WTC11 (cell line): Measurements from ENCODE around the gene SUCLG2.

Experiments
- CBFB ChIP-seq: sonication (generic); formaldehyde crosslinking; IDR thresholded peaks from 2 replicates; pipeline ENCODE4 v1.8.1; 2022; ENCODE audit warnings: mild to moderate bottlenecking, low read depth, missing genetic modification reagents
- ETV6 ChIP-seq: sonication (generic); formaldehyde crosslinking; IDR thresholded peaks from 2 replicates; pipeline ENCODE4 v1.8.1; 2022; ENCODE audit warnings: mild to moderate bottlenecking, missing genetic modification reagents
- JUN ChIP-seq: sonication (generic); formaldehyde crosslinking; IDR thresholded peaks from 2 replicates; pipeline ENCODE4 v1.8.0; 2023; ENCODE audit warnings: mild to moderate bottlenecking, missing genetic modification reagents
- NFE2L1 ChIP-seq: sonication (generic); formaldehyde crosslinking; IDR thresholded peaks from 2 replicates; pipeline ENCODE4 v1.8.1; 2023; ENCODE audit warnings: missing genetic modification reagents
- TF ChIP-seq, protein P1 (sequence below): sonication (generic); formaldehyde crosslinking; IDR thresholded peaks from 2 replicates; pipeline ENCODE4 v1.8.1; 2023; ENCODE audit warnings: mild to moderate bottlenecking, missing genetic modification reagents, moderate library complexity
- TF ChIP-seq, protein P2 (sequence below): fragments of 200-600 bp; IDR thresholded peaks from 2 replicates; pipeline ENCODE4 v1.8.0; 2022; ENCODE audit warnings: antibody characterized with exemption
- TF ChIP-seq, protein P3 (sequence below): sonication (generic); formaldehyde crosslinking; IDR thresholded peaks from 2 replicates; pipeline ENCODE4 v1.8.1; 2022; ENCODE audit warnings: missing genetic modification reagents, borderline replicate concordance
- TF ChIP-seq, protein P4 (sequence below): fragments of 250-450 bp; sonication (Bioruptor Pico); IDR thresholded peaks from 2 replicates; pipeline ENCODE4 v2.1.2; 2022; ENCODE audit warnings: mild to moderate bottlenecking, moderate library complexity
- TF ChIP-seq, protein P5 (sequence below): fragments of 250-450 bp; sonication (Bioruptor Pico); IDR thresholded peaks from 2 replicates; pipeline ENCODE4 v1.9.0; 2021; ENCODE audit warnings: mild to moderate bottlenecking, borderline replicate concordance

DNA sequence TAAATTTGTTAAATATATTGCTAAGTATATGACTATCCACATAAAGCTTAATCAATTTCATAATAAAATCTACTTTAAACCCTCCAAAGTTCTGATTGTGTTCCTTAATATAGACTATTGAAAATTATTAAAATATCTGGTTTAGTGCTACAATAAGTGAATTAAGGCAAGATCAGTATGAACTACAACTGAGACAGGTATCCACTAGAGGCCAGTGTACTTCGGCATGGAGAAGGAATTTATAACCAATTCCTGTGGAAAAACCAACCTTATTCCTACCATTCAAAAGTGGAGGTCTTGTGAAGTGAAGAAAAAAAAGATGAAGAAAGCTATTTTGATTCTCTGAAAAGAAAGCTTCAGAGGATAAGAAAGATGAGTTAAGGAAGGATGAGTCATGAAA, 237.7 kb downstream of the SUCLG2 start:
- TF ChIP-seq, protein P1, sequence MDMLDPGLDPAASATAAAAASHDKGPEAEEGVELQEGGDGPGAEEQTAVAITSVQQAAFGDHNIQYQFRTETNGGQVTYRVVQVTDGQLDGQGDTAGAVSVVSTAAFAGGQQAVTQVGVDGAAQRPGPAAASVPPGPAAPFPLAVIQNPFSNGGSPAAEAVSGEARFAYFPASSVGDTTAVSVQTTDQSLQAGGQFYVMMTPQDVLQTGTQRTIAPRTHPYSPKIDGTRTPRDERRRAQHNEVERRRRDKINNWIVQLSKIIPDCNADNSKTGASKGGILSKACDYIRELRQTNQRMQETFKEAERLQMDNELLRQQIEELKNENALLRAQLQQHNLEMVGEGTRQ (CRISPR knock-in tag) = no peak
- no peak for TF ChIP-seq CBFB (CRISPR knock-in tag)
- TF ChIP-seq, protein P2, sequence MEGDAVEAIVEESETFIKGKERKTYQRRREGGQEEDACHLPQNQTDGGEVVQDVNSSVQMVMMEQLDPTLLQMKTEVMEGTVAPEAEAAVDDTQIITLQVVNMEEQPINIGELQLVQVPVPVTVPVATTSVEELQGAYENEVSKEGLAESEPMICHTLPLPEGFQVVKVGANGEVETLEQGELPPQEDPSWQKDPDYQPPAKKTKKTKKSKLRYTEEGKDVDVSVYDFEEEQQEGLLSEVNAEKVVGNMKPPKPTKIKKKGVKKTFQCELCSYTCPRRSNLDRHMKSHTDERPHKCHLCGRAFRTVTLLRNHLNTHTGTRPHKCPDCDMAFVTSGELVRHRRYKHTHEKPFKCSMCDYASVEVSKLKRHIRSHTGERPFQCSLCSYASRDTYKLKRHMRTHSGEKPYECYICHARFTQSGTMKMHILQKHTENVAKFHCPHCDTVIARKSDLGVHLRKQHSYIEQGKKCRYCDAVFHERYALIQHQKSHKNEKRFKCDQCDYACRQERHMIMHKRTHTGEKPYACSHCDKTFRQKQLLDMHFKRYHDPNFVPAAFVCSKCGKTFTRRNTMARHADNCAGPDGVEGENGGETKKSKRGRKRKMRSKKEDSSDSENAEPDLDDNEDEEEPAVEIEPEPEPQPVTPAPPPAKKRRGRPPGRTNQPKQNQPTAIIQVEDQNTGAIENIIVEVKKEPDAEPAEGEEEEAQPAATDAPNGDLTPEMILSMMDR = no peak
- TF ChIP-seq, protein P3, sequence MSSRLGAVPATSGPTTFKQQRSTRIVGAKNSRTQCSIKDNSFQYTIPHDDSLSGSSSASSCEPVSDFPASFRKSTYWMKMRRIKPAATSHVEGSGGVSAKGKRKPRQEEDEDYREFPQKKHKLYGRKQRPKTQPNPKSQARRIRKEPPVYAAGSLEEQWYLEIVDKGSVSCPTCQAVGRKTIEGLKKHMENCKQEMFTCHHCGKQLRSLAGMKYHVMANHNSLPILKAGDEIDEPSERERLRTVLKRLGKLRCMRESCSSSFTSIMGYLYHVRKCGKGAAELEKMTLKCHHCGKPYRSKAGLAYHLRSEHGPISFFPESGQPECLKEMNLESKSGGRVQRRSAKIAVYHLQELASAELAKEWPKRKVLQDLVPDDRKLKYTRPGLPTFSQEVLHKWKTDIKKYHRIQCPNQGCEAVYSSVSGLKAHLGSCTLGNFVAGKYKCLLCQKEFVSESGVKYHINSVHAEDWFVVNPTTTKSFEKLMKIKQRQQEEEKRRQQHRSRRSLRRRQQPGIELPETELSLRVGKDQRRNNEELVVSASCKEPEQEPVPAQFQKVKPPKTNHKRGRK (CRISPR knock-in tag) = no peak
- TF ChIP-seq, protein P4, sequence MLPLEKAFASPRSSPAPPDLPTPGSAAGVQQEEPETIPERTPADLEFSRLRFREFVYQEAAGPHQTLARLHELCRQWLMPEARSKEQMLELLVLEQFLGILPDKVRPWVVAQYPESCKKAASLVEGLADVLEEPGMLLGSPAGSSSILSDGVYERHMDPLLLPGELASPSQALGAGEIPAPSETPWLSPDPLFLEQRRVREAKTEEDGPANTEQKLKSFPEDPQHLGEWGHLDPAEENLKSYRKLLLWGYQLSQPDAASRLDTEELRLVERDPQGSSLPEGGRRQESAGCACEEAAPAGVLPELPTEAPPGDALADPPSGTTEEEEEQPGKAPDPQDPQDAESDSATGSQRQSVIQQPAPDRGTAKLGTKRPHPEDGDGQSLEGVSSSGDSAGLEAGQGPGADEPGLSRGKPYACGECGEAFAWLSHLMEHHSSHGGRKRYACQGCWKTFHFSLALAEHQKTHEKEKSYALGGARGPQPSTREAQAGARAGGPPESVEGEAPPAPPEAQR = no peak
- TF ChIP-seq, protein P5, sequence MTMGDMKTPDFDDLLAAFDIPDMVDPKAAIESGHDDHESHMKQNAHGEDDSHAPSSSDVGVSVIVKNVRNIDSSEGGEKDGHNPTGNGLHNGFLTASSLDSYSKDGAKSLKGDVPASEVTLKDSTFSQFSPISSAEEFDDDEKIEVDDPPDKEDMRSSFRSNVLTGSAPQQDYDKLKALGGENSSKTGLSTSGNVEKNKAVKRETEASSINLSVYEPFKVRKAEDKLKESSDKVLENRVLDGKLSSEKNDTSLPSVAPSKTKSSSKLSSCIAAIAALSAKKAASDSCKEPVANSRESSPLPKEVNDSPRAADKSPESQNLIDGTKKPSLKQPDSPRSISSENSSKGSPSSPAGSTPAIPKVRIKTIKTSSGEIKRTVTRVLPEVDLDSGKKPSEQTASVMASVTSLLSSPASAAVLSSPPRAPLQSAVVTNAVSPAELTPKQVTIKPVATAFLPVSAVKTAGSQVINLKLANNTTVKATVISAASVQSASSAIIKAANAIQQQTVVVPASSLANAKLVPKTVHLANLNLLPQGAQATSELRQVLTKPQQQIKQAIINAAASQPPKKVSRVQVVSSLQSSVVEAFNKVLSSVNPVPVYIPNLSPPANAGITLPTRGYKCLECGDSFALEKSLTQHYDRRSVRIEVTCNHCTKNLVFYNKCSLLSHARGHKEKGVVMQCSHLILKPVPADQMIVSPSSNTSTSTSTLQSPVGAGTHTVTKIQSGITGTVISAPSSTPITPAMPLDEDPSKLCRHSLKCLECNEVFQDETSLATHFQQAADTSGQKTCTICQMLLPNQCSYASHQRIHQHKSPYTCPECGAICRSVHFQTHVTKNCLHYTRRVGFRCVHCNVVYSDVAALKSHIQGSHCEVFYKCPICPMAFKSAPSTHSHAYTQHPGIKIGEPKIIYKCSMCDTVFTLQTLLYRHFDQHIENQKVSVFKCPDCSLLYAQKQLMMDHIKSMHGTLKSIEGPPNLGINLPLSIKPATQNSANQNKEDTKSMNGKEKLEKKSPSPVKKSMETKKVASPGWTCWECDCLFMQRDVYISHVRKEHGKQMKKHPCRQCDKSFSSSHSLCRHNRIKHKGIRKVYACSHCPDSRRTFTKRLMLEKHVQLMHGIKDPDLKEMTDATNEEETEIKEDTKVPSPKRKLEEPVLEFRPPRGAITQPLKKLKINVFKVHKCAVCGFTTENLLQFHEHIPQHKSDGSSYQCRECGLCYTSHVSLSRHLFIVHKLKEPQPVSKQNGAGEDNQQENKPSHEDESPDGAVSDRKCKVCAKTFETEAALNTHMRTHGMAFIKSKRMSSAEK (CRISPR knock-in tag) = no peak
- TF ChIP-seq ETV6 (CRISPR knock-in tag) = no peak
- no peak for TF ChIP-seq NFE2L1 (CRISPR knock-in tag)
- TF ChIP-seq JUN (CRISPR knock-in tag) = no peak
